GM12875 (cell line): Measurements from ENCODE around the gene KDM3B.
"Not testable (repeated sequence)": the region's sequence is repeated elsewhere in the genome, so short reads cannot be mapped to it uniquely, and the experiment has no call there.

ENCODE experiments used
- H3K4me3 ChIP-seq: one replicate; pipeline ENCODE4 v1.5.1; 2011; ENCODE audit warnings: low read depth, low read length, control low read depth
- CTCF ChIP-seq: IDR thresholded peaks from 2 replicates; pipeline ENCODE4 v1.5.1; 2011; ENCODE audit warnings: low read depth, mild to moderate bottlenecking, control low read depth, inconsistent platforms, low read length, moderate library complexity, borderline replicate concordance; ENCODE audit not compliant: insufficient read depth

Gene KDM3B, protein sequence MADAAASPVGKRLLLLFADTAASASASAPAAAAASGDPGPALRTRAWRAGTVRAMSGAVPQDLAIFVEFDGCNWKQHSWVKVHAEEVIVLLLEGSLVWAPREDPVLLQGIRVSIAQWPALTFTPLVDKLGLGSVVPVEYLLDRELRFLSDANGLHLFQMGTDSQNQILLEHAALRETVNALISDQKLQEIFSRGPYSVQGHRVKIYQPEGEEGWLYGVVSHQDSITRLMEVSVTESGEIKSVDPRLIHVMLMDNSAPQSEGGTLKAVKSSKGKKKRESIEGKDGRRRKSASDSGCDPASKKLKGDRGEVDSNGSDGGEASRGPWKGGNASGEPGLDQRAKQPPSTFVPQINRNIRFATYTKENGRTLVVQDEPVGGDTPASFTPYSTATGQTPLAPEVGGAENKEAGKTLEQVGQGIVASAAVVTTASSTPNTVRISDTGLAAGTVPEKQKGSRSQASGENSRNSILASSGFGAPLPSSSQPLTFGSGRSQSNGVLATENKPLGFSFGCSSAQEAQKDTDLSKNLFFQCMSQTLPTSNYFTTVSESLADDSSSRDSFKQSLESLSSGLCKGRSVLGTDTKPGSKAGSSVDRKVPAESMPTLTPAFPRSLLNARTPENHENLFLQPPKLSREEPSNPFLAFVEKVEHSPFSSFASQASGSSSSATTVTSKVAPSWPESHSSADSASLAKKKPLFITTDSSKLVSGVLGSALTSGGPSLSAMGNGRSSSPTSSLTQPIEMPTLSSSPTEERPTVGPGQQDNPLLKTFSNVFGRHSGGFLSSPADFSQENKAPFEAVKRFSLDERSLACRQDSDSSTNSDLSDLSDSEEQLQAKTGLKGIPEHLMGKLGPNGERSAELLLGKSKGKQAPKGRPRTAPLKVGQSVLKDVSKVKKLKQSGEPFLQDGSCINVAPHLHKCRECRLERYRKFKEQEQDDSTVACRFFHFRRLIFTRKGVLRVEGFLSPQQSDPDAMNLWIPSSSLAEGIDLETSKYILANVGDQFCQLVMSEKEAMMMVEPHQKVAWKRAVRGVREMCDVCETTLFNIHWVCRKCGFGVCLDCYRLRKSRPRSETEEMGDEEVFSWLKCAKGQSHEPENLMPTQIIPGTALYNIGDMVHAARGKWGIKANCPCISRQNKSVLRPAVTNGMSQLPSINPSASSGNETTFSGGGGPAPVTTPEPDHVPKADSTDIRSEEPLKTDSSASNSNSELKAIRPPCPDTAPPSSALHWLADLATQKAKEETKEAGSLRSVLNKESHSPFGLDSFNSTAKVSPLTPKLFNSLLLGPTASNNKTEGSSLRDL (N-terminal part only)

GRCh38 chr5:138352071-138352721 is at the start of gene KDM3B:
Gene KDM3B (plus strand): TSS chr5:138352685. CDS start chr5:138352796, 111 bp downstream.
- peak; percentile 100 for TF ChIP-seq CTCF
- peak within 1 kb of the TSS; percentile 95 for H3K4me3 ChIP-seq

- TF ChIP-seq CTCF: no peak
- no peak overlapping the region for H3K4me3 ChIP-seq
These were observed 49.1 kb upstream of the KDM3B start for GRCh38 chr5:138303372-138303771.

- TF ChIP-seq CTCF: no peak
- no peak overlapping the region for H3K4me3 ChIP-seq
These were observed 46.7 kb upstream of the KDM3B start for GRCh38 chr5:138305797-138306196.

DNA sequence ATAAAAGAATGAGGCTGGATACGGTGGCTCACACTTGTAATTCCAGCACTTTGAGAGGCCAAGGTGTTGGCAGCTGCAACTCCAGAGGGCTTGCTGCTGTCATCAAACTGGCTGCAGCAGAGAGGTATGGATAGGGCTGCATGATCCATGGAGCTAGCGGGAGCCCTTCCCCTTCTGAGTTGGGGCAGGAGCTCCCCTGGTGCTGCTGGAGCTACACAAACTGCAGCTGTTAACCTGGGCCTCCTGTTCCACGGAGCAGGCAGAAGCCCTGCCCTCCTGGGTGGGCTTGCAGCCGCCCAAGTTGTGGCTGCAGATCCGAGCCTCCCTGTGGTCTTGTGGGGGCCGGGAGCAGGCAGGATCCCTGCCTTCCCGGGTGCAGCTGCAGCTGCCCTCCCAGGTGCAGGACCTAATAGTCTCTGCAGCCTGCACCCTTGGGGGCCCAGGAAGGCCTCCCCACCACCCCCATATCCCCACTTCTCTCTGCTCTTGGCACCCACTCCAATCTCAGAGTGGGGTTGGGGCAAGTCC is 36.7 kb upstream of the KDM3B start:
- no peak overlapping the region for H3K4me3 ChIP-seq
- TF ChIP-seq CTCF: no peak

DNA sequence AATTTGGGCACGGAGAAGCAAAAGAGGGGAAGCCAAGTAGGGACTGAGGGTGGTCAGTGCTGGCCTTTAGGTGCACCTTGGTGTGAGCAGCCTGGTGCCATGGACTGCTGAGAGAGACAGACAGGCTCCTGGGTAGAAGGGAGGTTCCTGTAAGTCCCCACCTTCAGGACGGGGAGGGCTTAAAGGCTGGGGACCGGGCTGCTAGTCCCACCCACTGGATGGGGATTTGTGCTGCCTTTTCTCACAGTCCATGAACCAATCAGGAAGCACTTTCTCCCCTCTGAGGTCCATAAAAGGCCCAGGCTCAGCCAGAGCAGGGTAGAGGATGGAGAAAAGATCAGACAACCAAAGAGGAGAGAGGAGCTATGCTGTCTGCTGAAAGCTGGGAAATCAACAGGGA is 36.1 kb upstream of the KDM3B start:
- H3K4me3 ChIP-seq: no peak overlapping the region
- no peak for TF ChIP-seq CTCF

DNA sequence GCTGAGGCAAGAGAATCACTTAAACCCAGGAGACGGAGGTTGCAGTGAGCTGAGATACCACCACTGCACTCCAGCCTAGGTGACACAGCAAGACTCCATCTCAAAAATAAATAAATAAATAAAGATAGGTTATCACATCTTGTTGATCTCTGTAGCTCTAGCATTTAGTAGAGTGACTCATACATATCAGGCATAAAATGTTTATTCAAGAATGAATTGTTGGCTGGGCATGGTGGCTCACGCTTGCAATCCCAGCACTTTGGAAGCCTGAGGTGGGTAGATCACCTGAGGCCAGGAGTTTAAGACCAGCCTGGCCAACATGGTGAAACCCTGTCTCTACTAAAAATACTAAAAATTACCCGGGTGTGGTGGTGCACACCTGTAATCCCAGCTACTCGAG is 34.3 kb upstream of the KDM3B start:
- H3K4me3 ChIP-seq: not testable (repeated sequence)
